LNCAP (cell line): ENCODE measurements around the gene CTCF.

ENCODE experiments used
- CTCF ChIP-seq: fragments of 450-650 bp; IDR thresholded peaks from 2 replicates; pipeline ENCODE4 v1.5.1; 2017; ENCODE audit warnings: mild to moderate bottlenecking

CTCF gene

GRCh38 chr16:67683767-67684166, 121.4 kb downstream of the CTCF start:
- no peak for TF ChIP-seq CTCF

- no peak for TF ChIP-seq CTCF
Measured at GRCh38 chr16:67685388-67686112, 123.2 kb downstream of the CTCF start.
